ENCODE results near the gene BBX.

BBX gene

DNA sequence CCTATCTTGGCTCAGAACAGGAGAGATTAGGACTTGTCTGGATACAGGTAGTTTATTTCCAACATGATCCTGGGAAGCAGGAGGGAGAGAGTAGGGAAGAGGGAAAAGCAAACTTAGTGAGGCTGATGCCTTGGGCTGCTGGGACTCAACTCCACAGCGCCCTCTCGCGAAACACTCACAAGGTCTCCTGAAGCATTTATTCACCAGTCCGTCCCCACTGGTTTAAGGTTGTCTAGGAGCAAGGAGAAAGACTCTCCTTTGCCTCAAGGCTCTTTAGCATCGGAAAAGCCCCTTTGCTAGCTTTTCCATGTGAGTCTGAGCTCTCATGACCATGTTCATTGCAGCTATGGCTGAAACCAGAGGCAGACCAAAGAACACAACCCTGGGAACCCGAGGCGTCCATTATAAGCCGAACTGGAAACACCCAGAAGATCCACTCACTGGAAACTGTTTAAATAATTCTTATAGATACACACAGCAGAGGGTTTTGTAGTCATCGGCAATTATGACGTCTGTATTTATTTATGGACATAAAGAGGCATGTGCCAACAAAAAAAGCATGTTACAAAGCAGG, 323.6 kb downstream of the BBX start:
- DNase-seq = peak; percentile 64
- in situ Hi-C loops (cut with MboI; ENCODE audit: low pct_unique_long_range_greater_than_20kb, low sequenced_read_pairs) = loop anchor here (25.0 kb wide), 1 partner anchor 609 kb away; no protein-coding TSS in a partner anchor

DNA sequence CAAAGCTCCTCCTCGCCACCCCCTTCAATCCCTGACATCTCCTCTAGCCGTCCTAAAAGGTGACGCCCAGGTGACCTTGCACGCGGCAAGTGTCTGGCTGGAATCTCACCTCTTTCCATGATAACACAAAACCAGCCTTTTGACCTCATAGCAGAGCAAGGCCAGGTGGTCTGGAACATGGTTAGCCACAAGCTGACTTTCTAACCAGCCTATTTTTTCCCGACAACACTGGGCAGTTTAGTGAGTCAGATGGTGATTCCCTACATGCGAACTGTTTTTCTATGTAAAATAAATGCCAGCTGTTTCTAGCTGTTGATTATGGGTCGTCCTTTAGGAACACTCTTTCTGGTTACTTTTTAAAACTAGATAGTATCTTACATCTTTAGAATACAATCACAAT, 325.0 kb downstream of the BBX start:
- in situ Hi-C loops (cut with MboI; ENCODE audit: low pct_unique_long_range_greater_than_20kb, low sequenced_read_pairs) = loop anchor here (25.0 kb wide), 1 partner anchor 610 kb away; no protein-coding TSS in a partner anchor
- no peak for DNase-seq

DNA sequence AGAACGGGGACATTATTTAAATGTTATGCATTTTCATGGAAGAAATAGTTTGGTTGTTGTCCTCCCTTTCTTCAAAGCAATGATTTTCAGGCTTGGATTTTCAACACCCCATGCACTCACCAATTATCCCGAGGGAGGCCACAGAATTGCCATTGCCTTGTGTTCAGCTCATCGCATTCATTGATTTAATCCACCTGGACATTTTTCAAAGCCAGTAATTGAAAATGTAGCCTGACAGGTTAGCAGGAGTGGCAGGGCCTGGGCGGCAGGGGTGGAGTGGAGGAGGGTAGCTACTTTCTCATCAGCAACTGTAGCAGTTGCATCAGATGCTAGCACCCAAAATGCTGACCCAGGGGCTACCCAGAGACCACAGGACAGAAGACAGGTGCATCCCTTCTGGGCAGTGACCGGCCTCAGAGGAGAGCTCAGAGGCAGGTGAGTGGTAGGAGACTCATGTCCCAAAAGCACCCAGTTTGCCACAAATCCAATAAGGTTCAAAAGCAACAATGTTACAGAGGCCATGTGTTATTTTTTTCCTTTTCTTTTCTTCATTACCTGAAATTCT, 325.7 kb downstream of the BBX start:
- no peak for DNase-seq
- in situ Hi-C loops (cut with MboI; ENCODE audit: low pct_unique_long_range_greater_than_20kb, low sequenced_read_pairs) = loop anchor here (25.0 kb wide), 1 partner anchor 611 kb away; no protein-coding TSS in a partner anchor

DNA sequence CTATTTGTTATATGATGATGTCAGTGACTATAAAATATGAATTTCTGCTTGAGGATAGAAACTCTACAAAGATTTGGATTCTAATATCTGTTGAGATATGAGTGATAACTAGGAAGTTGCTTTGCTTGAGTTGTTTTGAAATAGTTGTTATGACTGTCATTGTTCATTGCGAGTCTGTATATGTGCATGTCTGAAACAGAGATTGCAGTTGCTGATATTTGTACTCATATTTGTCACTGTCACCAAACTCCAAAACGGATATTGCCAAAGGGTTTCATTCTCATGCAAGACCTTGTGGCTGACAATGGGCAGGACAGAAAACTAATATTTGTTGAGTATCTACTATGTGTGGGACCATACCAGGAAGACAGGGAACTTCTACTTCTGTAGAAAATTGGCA, 327.9 kb downstream of the BBX start:
- no peak for DNase-seq
- in situ Hi-C loops (cut with MboI; ENCODE audit: low pct_unique_long_range_greater_than_20kb, low sequenced_read_pairs) = no loop called here

DNA sequence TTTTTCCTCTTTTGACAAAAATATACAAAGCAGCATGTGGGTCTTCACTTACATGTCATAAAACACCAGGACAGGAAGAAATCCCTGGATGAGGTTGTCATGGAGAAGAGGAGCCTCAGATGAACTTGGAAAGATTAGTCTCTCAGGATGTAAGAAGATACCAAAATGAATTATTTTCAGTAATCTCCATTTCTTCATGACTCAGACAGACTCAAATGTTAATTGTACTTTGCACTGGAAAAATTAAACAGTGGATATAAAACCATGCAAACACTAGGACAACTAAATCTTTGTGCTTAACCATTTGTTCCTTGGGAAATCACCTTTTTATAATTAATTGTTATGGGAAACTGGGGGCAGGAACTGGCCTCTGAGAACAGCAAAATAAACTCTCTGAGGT, 331.1 kb downstream of the BBX start:
- no peak for DNase-seq
- in situ Hi-C loops (cut with MboI; ENCODE audit: low pct_unique_long_range_greater_than_20kb, low sequenced_read_pairs) = no loop called here

DNA sequence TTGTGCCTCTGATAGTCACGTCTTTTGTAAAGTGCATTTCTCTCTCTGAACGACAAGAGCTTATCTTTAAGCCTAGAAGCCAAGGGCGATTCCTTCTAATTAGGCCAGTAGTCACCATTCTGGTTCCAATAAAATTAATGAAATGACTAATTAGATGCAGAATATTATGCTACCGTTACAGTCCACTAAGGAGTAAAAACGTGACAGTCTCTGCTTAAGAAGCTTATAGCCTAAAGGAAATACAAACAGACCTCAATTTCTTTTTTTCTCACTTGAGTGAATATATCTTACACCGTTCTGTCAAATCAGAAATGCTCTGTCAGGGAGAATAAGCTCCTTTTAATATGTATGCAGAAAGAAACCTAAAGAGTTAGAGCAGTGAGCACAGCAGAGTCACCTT, 332.0 kb downstream of the BBX start:
- DNase-seq = no peak
- in situ Hi-C loops (cut with MboI; ENCODE audit: low pct_unique_long_range_greater_than_20kb, low sequenced_read_pairs) = no loop called here

DNA sequence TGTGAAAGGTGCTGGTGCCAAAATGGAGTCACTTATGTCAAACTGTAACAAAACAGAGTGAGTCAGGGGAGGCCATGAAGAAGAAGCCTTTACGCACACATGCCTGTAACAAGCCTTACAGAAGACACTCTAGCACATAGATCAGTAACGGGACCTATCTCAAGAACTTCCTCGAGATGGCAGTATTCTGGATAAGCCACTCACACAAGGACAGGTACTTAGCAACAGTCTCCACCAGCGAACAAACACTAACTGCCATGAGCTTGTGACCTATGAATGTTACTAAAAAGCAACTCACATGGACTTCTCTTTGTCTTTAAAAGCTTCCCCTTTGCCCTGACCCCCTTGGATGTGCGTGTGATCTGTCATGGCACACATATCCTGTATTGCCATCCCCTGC, 332.9 kb downstream of the BBX start:
- peak; percentile 76 for DNase-seq
- in situ Hi-C loops (cut with MboI; ENCODE audit: low pct_unique_long_range_greater_than_20kb, low sequenced_read_pairs) = no loop called here

DNA sequence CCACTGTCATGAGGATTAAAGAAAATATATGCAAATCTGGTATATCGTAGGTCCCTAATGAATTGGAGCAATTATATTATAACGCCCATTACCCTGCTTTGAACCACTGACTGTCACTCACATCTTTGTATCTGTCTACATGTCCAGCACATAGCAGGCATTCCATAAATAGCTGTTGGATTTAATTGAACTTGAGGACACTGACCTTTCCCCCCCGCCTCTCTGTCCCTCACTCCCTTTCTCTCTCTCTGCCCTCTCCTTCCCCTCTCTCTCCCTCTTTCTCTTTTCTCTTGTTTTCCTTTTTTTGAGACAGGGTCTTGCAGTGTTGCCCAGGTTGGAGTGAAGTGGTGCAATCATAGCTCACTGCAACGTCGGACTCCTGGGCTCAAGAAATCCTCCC, 335.1 kb downstream of the BBX start:
- in situ Hi-C loops (cut with MboI; ENCODE audit: low pct_unique_long_range_greater_than_20kb, low sequenced_read_pairs) = no loop called here
- DNase-seq = no peak

DNA sequence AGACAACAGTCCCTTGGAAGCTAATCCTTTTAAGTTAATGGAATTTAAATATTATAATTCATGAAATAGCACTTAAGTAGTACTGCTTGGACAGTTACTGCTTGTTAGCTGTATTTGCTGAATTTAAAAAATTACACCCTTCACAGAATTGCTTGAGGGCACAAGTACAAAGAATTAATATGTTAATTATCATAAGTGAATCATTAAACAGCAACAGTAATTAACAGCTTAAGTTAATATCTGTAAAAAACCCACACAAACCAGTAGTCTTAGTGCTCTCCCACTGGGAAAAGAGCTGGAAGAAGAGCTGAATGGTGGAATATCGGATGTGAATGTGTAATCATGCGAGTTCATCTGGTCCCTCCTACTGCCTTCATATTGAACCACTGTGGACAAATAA, 336.1 kb downstream of the BBX start:
- no peak for DNase-seq
- in situ Hi-C loops (cut with MboI; ENCODE audit: low pct_unique_long_range_greater_than_20kb, low sequenced_read_pairs) = no loop called here

Measured in KBM-7 (cell line).